Naive B cell (primary cell): ENCODE measurements around the gene RPP38. TPM values are rescaled to one million over a fixed set of nuclear protein-coding genes. Genes with fewer than 3 reads are reported as not detected.

Experiments used
- ATAC-seq, 2 donors: fragments of 150-1000 bp; cut with Tn5 transposase; 2 replicates each; pipeline ENCODE4 v1.10.0; 2021; ENCODE audit warnings: low read depth in 2 of 2, mild to moderate bottlenecking in 2 of 2, moderate library complexity in 2 of 2
- DNase-seq: peaks from one replicate; pipeline ENCODE4 v3.0.0; 2022
- H3K27ac Mint-ChIP-seq, 6 donors: one replicate each; pipeline ENCODE4 v1.8.0; 2020 to 2022; ENCODE audit warnings: mild to moderate bottlenecking in 6 of 6, mixed read lengths in 6 of 6, moderate library complexity in 5 of 6, inconsistent platforms in 2 of 6
- H3K27me3 Mint-ChIP-seq, 3 donors: one replicate each; pipeline ENCODE4 v1.8.0; 2021 to 2022; ENCODE audit warnings: mixed read lengths in 3 of 3, mild to moderate bottlenecking in 1 of 3
- H3K36me3 Mint-ChIP-seq, 2 donors: one replicate each; pipeline ENCODE4 v1.8.0; 2020 to 2022; ENCODE audit warnings: mixed read lengths in 2 of 2, inconsistent platforms in 1 of 2, mild to moderate bottlenecking in 1 of 2
- H3K4me1 Mint-ChIP-seq, 3 donors: one replicate each; pipeline ENCODE4 v1.8.0; 2020 to 2022; ENCODE audit warnings: mixed read lengths in 3 of 3, inconsistent platforms in 1 of 3, mild to moderate bottlenecking in 1 of 3, moderate library complexity in 1 of 3
- H3K4me3 Mint-ChIP-seq, 8 donors: one replicate each; pipeline ENCODE4 v1.8.0; 2020 to 2022; ENCODE audit warnings: mild to moderate bottlenecking in 8 of 8, mixed read lengths in 8 of 8, moderate library complexity in 8 of 8, inconsistent platforms in 2 of 8
- H3K9me3 Mint-ChIP-seq, 7 donors: one replicate each; pipeline ENCODE4 v1.8.0; 2020 to 2022; ENCODE audit warnings: mixed read lengths in 7 of 7, mild to moderate bottlenecking in 5 of 7, inconsistent platforms in 2 of 7, moderate library complexity in 1 of 7
- polyA plus RNA-seq, 6 donors: library from polyadenylated mRNA; unstranded; fragments of 300-500 nt; fragmentation: Illumina TruSeq; gene quantifications; one replicate each; pipeline ENCODE4 v1.2.3, GENCODE V29; 2021; ENCODE audit warnings: low read depth in 6 of 6

The RPP38 gene
- polyA plus RNA-seq, 6 donors from 2014 or later, result 21.0 to 37.8 (median 30.4) TPM

DNA sequence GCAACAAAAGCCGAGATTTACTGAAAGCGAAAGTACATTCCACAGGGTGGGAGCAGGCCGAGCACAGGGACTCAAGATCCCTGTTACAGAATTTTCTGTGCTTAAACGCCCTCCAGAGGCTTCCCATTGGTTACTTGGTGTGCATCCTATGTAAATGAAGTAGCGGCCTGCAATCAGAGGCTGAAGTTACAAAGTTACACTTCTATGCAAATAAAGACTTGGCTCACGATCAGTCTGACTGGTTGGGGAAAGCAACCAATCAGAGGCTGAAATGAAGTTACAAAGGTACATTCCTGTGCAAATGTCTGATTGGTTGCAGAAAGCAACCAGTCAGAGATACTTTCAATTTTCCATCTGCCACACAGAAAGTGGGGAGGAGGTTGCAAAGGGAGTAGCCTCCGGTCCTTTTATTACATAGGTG is 12.6 kb upstream of the RPP38 start:
- ATAC-seq, result no peak

DNA sequence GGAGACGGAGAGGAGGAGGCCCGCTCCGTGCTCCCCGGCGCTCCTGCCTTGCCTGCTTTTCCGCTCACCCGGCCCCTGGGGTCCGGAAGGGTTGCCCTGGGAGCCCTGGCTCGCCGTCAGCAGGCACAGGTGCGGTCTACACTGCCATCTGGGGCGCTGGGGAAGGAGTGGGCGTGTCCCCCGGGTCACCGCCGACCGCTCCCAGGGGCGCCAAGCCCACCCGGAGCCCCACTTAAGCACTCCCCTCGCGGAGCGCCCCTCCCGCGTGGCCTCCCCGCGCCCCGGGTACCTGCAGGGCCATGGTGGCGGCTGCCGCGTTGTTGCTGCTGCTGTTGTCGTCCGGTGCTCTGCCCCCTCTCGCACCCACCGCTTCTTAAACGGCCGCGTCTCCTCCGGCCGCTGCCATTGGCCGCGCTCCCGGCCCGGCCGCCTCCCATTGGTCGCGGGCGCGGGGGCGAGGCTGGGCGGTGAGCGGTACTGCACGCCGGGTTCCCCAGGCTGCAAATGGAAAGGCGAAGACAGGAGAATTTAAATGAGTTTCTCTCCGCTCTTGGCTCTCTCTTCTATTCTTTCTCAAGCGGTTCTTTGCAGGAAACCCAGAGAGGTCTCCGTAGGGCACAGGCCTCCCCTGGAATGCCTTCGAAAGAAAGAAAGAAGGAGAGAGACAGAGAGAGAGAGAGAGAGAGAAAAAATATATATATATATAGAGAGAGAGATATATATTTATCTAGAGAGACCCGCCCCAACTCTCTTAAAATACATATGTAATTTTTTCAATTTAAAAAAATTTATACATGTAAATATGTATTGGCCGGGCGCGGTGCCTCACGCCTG is 8.5 kb upstream of the RPP38 start, which contains the start of gene ACBD7:
ACBD7 (minus strand) TSS at position 349 of the 834 bp plus-strand sequence; CDS start at position 301, 48 bp downstream.
- H3K4me3 Mint-ChIP-seq, result peak within 1 kb of the TSS; percentile 77 to 91 (median 80)
- H3K27ac Mint-ChIP-seq, result peak within 1 kb of the TSS in 2 of 6 donors; percentile 19 to 71
- peaks cover 0 to 6% (median 6%) of the 10 kb centered on the region in 3 donors for H3K4me1 Mint-ChIP-seq
- no peaks in the 10 kb centered on the region for H3K36me3 Mint-ChIP-seq
- DNase-seq, result peak; percentile 87
- peaks cover 0 to 6% (median 0%) of the 10 kb centered on the region in 3 donors for H3K27me3 Mint-ChIP-seq
- no peaks in the 10 kb centered on the region for H3K9me3 Mint-ChIP-seq
- peak; percentile 99 for ATAC-seq

More for the DNA sequence above, 12.6 kb upstream of the RPP38 start:
- H3K36me3 Mint-ChIP-seq, result no peaks in the 10 kb centered on the region
- H3K9me3 Mint-ChIP-seq, result no peaks in the 10 kb centered on the region
- peak overlapping the region in 1 of 8 donors; percentile 54 for H3K4me3 Mint-ChIP-seq
- DNase-seq, result no peak
- peaks cover 0 to 6% (median 6%) of the 10 kb centered on the region in 3 donors for H3K4me1 Mint-ChIP-seq
- no peaks in the 10 kb centered on the region for H3K27me3 Mint-ChIP-seq
- H3K27ac Mint-ChIP-seq, result no peak overlapping the region

DNA sequence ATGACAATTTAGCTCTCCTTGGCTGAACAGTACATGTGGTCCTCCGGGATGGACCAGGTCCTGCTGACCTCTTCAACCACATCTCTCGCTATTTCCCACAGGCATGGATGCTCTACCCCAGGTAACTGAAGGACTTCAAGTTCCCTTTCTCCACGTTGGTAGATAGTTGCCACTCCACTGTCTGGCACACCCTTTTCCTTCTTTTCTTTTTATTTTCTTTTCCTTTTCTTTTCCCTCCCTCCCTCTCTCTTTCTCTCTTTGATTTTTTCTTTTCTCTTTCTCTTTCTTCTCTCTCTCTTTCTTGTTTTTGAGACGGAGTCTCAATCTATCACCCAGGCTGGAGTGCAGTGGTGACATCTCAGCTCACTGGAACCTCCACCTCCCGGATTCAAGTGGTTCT is 5.7 kb upstream of the RPP38 start:
- H3K4me1 Mint-ChIP-seq, result peaks cover 4 to 8% (median 7%) of the 10 kb centered on the region in 3 donors
- no peaks in the 10 kb centered on the region for H3K9me3 Mint-ChIP-seq
- H3K27me3 Mint-ChIP-seq, result peaks cover 0 to 6% (median 0%) of the 10 kb centered on the region in 3 donors
- ATAC-seq (no peak), DNase-seq (no peak)
- peak overlapping the region in 1 of 8 donors; percentile 31 for H3K4me3 Mint-ChIP-seq
- no peaks in the 10 kb centered on the region for H3K36me3 Mint-ChIP-seq
- H3K27ac Mint-ChIP-seq, result no peak overlapping the region

DNA sequence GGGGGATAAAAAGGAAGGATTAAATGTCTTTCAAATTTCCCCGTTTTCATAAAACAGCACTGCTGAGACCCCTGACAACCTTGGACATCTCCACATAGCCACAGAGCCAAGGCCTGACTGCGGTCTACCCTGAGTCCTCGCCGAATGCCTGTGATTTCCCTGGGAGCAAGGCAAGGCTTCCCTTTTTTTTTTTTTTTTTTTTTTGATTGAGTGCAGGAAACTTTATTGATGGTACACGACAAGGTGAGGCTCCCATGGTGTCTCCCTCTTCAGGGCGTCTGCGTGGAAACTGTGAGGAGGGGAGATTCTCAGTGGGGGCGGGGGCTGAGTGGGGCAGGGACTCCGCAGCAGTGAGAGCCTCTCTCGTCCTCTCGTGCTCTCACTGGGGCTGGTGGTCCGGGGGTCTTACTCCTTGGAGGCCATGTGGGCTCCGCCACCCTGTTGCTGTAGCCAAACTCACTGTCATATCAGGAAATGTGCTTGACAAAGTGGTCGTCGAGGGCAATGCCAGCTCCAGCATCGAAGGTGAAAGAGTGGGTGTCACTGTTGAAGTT is 4.2 kb upstream of the RPP38 start:
- no peaks in the 10 kb centered on the region for H3K36me3 Mint-ChIP-seq
- H3K4me3 Mint-ChIP-seq, result no peak overlapping the region
- peaks cover 0 to 6% (median 0%) of the 10 kb centered on the region in 3 donors for H3K27me3 Mint-ChIP-seq
- no peaks in the 10 kb centered on the region for H3K9me3 Mint-ChIP-seq
- H3K4me1 Mint-ChIP-seq, result peaks cover 14 to 19% (median 18%) of the 10 kb centered on the region in 3 donors
- peak overlapping the region in 1 of 6 donors; percentile 78 for H3K27ac Mint-ChIP-seq
- DNase-seq, result no peak
- no peak for ATAC-seq

DNA sequence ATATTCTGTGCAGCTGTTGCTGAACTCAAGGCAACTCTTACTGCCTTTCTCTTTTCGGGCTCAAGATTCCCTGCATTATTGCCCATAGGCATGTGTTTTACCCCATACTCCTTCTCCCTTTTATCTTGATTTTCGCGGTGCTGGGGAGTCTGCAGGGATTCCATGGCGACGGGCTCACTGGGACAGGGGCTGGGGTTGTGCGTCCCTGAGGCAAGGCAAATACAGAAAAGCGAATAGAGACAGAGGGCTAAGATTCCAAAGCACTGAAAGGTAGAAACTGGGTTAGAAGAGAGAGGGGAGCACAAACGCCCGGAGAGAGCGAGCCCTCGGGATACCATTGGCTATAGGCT is 519 bp upstream of the RPP38 start:
- Mint-ChIP-seq H3K4me1 (peaks cover 32 to 35% (median 33%) of the 10 kb centered on the region in 3 donors), H3K9me3 (no peaks in the 10 kb centered on the region), H3K4me3 (peak overlapping the region; percentile 89 to 99 (median 96)), H3K27ac (peak overlapping the region; percentile 45 to 100 (median 97)), H3K36me3 (no peaks in the 10 kb centered on the region), H3K27me3 (peaks cover 0 to 6% (median 0%) of the 10 kb centered on the region in 3 donors)
- no peak for DNase-seq
- peak; percentile 4 to 13 for ATAC-seq

DNA sequence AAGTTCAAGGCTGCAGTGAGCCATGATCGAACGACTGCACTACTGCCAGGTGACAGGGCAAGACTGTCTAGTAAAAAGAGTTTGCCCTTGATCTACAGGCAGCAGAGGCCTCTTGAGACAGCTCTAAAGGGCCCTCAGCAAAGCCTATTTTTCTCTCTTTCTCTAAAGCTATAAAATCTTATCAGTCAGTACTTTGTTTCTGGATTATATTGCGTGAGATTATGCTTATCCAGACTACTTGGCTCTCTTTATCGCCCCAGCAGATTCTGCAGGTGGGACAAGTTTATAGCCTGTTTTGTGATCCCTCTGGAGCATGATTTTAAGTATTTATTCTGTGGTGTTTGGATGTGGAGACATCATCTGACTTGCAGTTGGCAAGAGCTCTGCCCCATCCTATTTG is 2.7 kb downstream of the RPP38 start:
- H3K27me3 Mint-ChIP-seq, result no peaks in the 10 kb centered on the region

DNA sequence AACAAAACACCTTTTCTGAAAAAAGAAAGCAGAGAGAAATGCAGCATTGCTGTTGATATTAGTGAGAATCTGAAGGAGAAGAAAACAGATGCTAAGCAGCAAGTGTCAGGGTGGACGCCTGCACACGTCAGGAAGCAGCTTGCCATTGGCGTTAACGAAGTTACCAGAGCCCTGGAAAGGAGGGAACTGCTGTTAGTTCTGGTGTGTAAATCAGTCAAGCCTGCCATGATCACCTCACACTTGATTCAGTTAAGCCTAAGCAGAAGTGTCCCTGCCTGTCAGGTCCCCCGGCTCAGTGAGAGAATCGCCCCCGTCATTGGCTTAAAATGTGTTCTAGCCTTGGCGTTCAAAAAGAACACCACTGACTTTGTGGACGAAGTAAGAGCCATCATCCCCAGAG is 6.4 kb downstream of the RPP38 start:
- no peak overlapping the region for H3K4me3 Mint-ChIP-seq
- H3K36me3 Mint-ChIP-seq, result peaks cover 0 to 9% of the 10 kb centered on the region in 2 donors
- H3K27ac Mint-ChIP-seq, result peak overlapping the region in 4 of 6 donors; percentile 20 to 80 (median 41)
- no peaks in the 10 kb centered on the region for H3K9me3 Mint-ChIP-seq
- DNase-seq (no peak), ATAC-seq (no peak)
- peaks cover 20 to 29% (median 25%) of the 10 kb centered on the region in 3 donors for H3K4me1 Mint-ChIP-seq
- no peaks in the 10 kb centered on the region for H3K27me3 Mint-ChIP-seq

More for the DNA sequence above, 2.7 kb downstream of the RPP38 start:
- Mint-ChIP-seq H3K4me3 (peak overlapping the region in 7 of 8 donors; percentile 9 to 76 (median 45)), H3K36me3 (peaks cover 0 to 9% of the 10 kb centered on the region in 2 donors), H3K9me3 (no peaks in the 10 kb centered on the region), H3K4me1 (peaks cover 35 to 40% (median 36%) of the 10 kb centered on the region in 3 donors), H3K27ac (peak overlapping the region in 3 of 6 donors; percentile 27 to 75 (median 63))
- ATAC-seq (no peak), DNase-seq (no peak)

DNA sequence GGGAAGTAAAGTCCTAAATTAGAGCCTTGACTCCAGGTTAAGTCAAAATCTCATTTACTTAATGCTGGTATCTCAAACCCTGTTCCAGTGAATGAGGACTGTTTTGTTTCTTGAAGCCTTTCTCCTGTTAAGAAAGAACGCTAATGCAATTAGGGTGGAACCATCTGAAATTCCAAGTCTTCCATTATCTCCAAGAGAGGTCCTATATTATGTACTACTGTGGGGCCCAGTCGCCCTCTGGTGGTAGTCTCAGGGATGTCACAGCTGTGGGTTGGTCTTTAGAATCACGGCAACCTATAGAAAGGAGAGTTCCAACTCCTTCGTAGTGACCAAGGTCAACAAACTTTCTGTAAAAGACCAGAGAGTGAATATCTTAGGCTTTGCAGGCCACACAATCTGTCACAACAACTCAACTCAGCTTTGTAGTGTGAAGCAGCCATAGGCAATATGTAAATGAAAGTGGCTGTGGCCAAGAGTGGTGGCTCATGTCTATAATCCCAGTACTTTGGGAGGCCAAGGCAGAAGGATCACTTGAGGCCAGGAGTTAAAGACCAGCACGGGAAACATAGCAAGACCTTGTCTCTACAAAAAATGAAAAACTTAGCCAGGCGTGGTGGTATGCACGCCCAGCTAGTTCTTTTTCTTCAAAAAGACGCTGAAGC is 9.3 kb downstream of the RPP38 start:
- no peak overlapping the region for H3K4me3 Mint-ChIP-seq

DNA sequence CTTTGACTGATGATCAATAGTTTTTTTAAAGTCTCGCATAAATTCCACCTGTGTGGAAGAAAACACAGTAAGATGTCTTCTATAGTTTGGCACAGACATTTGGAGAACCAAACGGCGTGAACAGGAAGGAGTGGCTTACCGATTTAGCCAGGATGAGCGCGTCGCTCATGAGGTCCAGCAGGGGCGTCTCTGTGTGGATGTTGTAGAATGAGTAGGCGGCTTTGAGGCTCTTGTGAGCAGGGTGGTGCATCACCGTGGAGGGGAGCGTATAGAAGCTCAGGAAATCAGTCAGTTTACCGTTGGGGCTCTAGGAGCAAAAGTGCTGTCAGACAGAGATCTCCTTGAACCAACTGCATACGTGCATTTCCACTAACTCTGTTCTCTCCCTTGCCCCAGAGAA is 15.5 kb downstream of the RPP38 start:
- Mint-ChIP-seq H3K36me3 (peaks cover 0 to 4% of the 10 kb centered on the region in 2 donors), H3K27ac (peak overlapping the region in 1 of 6 donors; percentile 70), H3K27me3 (no peaks in the 10 kb centered on the region), H3K9me3 (peaks cover 0 to 2% (median 0%) of the 10 kb centered on the region in 7 donors), H3K4me3 (no peak overlapping the region), H3K4me1 (no peaks in the 10 kb centered on the region)
- DNase-seq, result no peak
- ATAC-seq, result no peak

More for the DNA sequence above, 9.3 kb downstream of the RPP38 start:
- peak overlapping the region in 3 of 6 donors; percentile 74 to 84 (median 82) for H3K27ac Mint-ChIP-seq
- H3K9me3 Mint-ChIP-seq, result no peaks in the 10 kb centered on the region
- no peaks in the 10 kb centered on the region for H3K27me3 Mint-ChIP-seq
- DNase-seq, result peak; percentile 54
- peaks cover 0 to 9% of the 10 kb centered on the region in 2 donors for H3K36me3 Mint-ChIP-seq
- H3K4me1 Mint-ChIP-seq, result peaks cover 4 to 14% (median 7%) of the 10 kb centered on the region in 3 donors
- peak; percentile 95 to 97 for ATAC-seq

DNA sequence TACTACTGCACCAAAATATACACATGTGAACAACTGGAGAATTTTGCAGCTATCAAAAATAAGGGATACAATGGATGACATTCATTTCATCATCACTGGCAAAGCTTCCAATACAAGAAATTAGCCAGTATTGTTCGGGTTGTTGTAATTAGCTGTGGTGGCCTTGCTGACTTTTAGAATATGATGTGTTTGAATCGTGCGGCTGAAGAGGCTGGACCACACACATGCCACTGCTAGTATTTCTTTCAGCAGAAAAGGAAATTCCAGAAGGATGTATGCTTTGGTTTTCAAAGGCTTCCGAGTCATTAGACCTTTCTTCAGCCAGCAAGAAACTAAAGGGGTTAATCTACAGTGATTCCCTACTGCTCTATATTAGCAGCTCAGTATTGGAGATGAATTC is 16.6 kb downstream of the RPP38 start:
- no peak overlapping the region for H3K4me3 Mint-ChIP-seq
- peaks cover 0 to 2% (median 0%) of the 10 kb centered on the region in 7 donors for H3K9me3 Mint-ChIP-seq
- peak overlapping the region in 1 of 6 donors; percentile 39 for H3K27ac Mint-ChIP-seq

DNA sequence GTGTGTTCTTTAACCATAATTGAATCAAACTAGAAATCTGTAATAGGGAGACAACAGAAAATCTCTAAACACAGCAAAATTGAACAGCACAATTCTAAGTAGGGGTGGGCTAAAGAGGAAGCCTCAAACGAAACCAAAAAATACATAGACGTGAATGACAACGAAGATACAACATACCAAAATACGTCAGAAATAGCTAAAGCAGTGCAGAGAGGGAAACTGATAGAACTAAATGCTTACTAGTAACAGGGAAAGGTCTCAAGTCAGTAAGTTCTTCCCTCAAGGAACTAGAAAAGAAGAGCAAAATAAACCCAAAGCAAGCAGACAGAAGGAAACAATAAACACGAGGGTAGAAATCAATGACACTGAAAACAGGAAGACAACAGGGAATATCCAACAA is 19.1 kb downstream of the RPP38 start:
- Mint-ChIP-seq H3K27me3 (no peaks in the 10 kb centered on the region), H3K36me3 (peaks cover 10 to 13% of the 10 kb centered on the region in 2 donors), H3K4me3 (no peak overlapping the region), H3K9me3 (peaks cover 0 to 2% (median 0%) of the 10 kb centered on the region in 7 donors), H3K27ac (no peak overlapping the region), H3K4me1 (peaks cover 0 to 9% (median 6%) of the 10 kb centered on the region in 3 donors)
- DNase-seq (no peak), ATAC-seq (no peak)

More for the DNA sequence above, 16.6 kb downstream of the RPP38 start:
- Mint-ChIP-seq H3K4me1 (peaks cover 0 to 3% (median 0%) of the 10 kb centered on the region in 3 donors), H3K36me3 (peaks cover 0 to 4% of the 10 kb centered on the region in 2 donors), H3K27me3 (no peaks in the 10 kb centered on the region)
- ATAC-seq (no peak), DNase-seq (no peak)

DNA sequence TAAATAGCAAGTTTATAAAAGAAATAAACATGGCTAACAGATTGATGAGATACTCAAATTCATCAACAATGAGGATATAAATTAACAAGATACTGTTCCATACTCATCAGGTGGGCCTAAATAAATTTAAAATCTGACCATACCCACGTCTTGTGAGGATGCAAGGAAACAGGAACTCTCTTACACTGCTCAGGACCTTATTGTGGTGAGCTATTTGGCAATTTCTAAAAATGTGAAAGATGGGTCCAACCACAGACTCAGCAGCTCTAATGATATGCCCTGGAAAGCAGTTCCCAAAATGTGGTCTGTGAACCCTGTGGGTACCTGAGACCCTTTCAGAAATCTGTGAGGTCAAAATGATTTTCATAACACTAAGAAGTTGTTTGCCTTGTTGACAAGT is 21.5 kb downstream of the RPP38 start:
- no peaks in the 10 kb centered on the region for H3K27me3 Mint-ChIP-seq
- no peak for ATAC-seq
- peaks cover 10 to 13% of the 10 kb centered on the region in 2 donors for H3K36me3 Mint-ChIP-seq
- no peak for DNase-seq
- peak overlapping the region in 1 of 6 donors; percentile 20 for H3K27ac Mint-ChIP-seq
- peaks cover 0 to 9% (median 6%) of the 10 kb centered on the region in 3 donors for H3K4me1 Mint-ChIP-seq
- H3K9me3 Mint-ChIP-seq, result peaks cover 0 to 2% (median 0%) of the 10 kb centered on the region in 7 donors
- no peak overlapping the region for H3K4me3 Mint-ChIP-seq

DNA sequence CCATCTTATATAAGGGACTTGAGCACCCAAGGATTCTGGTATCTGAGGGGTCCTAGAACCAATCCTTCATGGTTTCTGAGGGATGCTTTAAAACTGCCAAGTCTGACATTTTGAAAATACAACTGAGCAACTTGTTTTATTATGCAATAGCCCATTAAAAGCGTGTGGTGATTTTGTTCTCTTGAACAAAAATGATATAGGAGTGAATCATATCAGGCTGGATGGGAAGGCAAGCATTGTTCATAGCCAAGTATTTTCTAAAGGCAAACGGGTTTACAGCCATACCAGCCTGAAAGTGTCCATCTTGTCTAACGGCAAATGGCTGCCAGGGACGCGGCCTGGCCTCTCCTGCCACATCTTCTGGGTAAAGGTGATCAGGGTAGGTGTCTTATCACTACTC is 23.4 kb downstream of the RPP38 start:
- ATAC-seq, result no peak
- Mint-ChIP-seq H3K4me1 (peaks cover 5 to 9% (median 6%) of the 10 kb centered on the region in 3 donors), H3K27me3 (no peaks in the 10 kb centered on the region), H3K4me3 (no peak overlapping the region), H3K27ac (no peak overlapping the region), H3K9me3 (no peaks in the 10 kb centered on the region), H3K36me3 (peaks cover 9 to 17% of the 10 kb centered on the region in 2 donors)
- DNase-seq, result no peak
